SH-SY5Y (cell line): Measurements from ENCODE around the gene C1QTNF9.

Source experiments
- GATA2 ChIP-seq: IDR thresholded peaks from 2 replicates; pipeline ENCODE4 v1.6.1; 2011; ENCODE audit warnings: mild to moderate bottlenecking, low read depth, low read length
- GATA3 ChIP-seq: IDR thresholded peaks from 2 replicates; pipeline ENCODE4 v1.6.1; 2011; ENCODE audit warnings: low read depth, mild to moderate bottlenecking, low read length, moderate library complexity

GRCh38 chr13:24292481-24292880 lies 16.9 kb upstream of the C1QTNF9 start:
- TF ChIP-seq GATA2 (no peak), GATA3 (no peak)
